Gastrocnemius medialis (tissue), 4 donors: ENCODE data around the gene CLEC1B.

Experiments used
- POLR2A ChIP-seq, 2 donors: fragments of 450-650 bp; IDR thresholded peaks; one replicate each; pipeline ENCODE4 v1.6.1; 2017; ENCODE audit warnings: antibody characterized with exemption in 2 of 2, mild to moderate bottlenecking in 2 of 2, moderate library complexity in 2 of 2
- TF ChIP-seq, protein P1 (sequence below), 5 experiments: fragments of 450-650 bp in 3 of 5; fragments of 200-600 bp in 2 of 5; sonication (generic) in 2 of 5; IDR thresholded peaks in 4 of 5; conservative IDR thresholded peaks in 1 of 5; 1 replicate in 4 of 5; 2 replicates in 1 of 5; pipeline ENCODE4 v1.5.1; 2016 to 2019; ENCODE audit warnings: antibody characterized with exemption in 5 of 5, mild to moderate bottlenecking in 3 of 5, moderate library complexity in 3 of 5

DNA sequence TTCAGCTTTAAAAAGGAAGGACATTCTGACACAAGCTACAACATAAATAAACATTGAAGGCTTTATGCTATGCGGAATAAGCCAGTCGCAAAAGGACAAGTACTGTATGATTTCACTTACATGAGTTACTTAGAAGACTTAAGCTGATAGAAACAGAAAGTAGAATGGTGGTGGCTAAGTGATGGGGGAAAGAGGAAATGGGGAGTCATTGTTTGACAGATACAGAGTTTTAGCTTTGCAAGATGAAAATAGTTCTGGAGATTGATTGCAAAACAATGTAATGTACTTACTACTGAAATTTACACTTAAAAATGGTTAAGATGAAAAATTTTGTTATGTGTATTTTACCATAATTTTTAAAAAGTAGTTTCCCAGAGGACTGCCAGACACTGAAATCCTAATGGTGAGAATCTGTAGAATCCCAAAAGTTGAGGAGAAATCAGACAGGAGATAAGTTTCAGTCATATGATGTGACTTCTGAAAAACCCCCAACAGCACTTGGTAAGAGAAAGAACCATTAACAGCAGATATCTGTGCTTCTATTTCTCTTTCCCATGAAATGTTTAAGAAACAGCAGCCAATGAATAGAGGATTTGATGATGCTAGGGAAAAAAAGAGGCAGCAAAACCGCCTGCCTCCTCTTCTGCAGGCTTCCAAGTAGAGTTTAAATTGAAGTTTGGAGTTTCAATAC lies 50.2 kb downstream of the CLEC1B start:
- TF ChIP-seq, protein P1, sequence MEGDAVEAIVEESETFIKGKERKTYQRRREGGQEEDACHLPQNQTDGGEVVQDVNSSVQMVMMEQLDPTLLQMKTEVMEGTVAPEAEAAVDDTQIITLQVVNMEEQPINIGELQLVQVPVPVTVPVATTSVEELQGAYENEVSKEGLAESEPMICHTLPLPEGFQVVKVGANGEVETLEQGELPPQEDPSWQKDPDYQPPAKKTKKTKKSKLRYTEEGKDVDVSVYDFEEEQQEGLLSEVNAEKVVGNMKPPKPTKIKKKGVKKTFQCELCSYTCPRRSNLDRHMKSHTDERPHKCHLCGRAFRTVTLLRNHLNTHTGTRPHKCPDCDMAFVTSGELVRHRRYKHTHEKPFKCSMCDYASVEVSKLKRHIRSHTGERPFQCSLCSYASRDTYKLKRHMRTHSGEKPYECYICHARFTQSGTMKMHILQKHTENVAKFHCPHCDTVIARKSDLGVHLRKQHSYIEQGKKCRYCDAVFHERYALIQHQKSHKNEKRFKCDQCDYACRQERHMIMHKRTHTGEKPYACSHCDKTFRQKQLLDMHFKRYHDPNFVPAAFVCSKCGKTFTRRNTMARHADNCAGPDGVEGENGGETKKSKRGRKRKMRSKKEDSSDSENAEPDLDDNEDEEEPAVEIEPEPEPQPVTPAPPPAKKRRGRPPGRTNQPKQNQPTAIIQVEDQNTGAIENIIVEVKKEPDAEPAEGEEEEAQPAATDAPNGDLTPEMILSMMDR (IDR thresholded peaks at IDR 0.05 in 4 of 5, conservative IDR thresholded peaks at IDR 0.05 in 1 of 5): no peak
- TF ChIP-seq POLR2A (IDR thresholded peaks at IDR 0.05): no peak
